Measurements from ENCODE around the gene ADCY4.

DNA sequence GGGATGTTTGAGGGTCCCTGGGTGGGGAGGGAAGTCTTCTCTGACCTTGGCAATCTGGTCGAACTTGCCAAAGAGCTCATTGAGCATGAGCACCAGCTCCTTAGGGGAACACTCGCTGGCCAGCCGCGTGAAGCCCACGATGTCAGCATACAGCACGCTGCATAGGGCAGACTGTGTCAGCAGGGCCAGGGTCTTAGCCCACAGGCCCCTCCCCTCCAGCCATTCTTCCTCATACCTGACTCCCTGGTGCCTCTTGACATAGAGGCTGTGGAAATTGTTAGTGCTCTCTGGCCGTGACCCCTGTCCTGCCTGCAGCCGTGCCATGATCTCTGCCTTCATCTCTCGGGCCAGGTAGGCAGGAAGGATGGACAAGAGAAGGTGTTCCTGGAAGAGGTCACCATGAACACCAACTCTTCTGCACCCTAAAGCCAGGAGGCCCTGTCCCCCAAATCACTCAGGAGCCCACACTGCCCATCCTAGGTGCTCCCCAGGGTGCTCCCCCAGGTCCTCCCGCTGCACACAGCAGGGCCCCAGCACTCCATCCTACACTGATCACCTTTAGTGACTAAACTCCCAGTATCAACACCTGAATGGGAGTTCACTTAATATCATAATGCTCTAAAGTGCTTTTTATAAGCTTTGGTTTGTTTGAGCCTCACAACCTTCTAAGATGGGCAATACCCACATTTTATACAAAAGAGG is 3.7 kb downstream of the ADCY4 start:
- TF ChIP-seq, protein P1, sequence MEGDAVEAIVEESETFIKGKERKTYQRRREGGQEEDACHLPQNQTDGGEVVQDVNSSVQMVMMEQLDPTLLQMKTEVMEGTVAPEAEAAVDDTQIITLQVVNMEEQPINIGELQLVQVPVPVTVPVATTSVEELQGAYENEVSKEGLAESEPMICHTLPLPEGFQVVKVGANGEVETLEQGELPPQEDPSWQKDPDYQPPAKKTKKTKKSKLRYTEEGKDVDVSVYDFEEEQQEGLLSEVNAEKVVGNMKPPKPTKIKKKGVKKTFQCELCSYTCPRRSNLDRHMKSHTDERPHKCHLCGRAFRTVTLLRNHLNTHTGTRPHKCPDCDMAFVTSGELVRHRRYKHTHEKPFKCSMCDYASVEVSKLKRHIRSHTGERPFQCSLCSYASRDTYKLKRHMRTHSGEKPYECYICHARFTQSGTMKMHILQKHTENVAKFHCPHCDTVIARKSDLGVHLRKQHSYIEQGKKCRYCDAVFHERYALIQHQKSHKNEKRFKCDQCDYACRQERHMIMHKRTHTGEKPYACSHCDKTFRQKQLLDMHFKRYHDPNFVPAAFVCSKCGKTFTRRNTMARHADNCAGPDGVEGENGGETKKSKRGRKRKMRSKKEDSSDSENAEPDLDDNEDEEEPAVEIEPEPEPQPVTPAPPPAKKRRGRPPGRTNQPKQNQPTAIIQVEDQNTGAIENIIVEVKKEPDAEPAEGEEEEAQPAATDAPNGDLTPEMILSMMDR (IDR thresholded peaks at IDR 0.05), result no peak
- TF ChIP-seq POLR2A (IDR thresholded peaks at IDR 0.05), result no peak
